NCI-H460 (cell line): Measurements from ENCODE around the gene MYOM1. TPM values are rescaled to one million over a fixed set of nuclear protein-coding genes. Genes with fewer than 3 reads are reported as not detected.

Experiments used
- DNase-seq: peaks from one replicate; pipeline ENCODE4 v3.0.0-alpha.2; 2016; ENCODE audit warnings: low read depth; ENCODE audit errors: extremely low read depth
- polyA plus RNA-seq: library from polyadenylated mRNA; depleted of rRNA; stranded (reverse); fragments of >200 nt; gene quantifications from 2 replicates; pipeline ENCODE4 v1.2.3, GENCODE V29; 2014; cell fraction: nucleus; rRNA removed
- total RNA-seq: library from RNA; depleted of rRNA; stranded (reverse); fragments of >200 nt; shearing (Covaris generic); gene quantifications from 2 replicates; pipeline ENCODE4 v1.2.3, GENCODE V29; 2014; rRNA removed

MYOM1 gene
- 0.10 and 0.32 TPM in 2 replicates for total RNA-seq
- 0.04 TPM in 1 of 2 replicates, not detected in the other for polyA plus RNA-seq

DNA sequence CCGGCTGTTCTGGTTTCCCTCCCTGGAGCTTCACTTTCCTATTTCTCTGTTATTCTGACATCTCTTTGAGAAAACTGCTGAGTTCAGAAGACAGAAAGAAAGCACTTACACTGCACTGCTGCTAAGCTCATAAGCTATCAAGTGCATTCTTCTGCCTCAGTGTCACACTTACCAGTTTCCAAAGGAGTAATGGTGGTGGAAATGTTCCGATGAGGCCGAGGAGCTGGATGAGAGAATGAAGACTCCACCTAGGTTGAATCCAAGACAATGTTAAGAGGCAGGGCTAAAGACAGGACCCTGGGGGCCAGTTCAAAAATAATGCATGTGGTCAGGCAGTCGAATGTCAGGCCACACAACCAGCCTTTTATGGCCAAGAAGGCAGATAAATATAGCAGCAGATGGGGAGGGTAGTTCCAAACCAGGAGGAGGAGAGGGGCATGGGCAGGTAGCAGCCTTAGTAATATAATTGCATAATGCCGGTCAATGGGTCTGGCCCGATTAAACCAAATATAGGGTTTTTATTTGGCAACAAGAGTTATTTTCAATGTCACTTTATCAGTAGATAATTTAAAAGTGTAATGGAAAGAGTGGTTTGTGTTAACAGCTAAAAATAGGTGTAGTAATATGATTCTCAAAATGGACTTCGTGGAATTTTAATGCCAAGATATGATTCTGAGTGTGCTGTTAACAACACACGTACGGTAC lies at the start of gene MYOM1:
MYOM1 (minus strand) TSS at position 338 of the 705 bp plus-strand sequence. CDS start 4,745 bp downstream, outside the sequence.
- DNase-seq: no peak

DNA sequence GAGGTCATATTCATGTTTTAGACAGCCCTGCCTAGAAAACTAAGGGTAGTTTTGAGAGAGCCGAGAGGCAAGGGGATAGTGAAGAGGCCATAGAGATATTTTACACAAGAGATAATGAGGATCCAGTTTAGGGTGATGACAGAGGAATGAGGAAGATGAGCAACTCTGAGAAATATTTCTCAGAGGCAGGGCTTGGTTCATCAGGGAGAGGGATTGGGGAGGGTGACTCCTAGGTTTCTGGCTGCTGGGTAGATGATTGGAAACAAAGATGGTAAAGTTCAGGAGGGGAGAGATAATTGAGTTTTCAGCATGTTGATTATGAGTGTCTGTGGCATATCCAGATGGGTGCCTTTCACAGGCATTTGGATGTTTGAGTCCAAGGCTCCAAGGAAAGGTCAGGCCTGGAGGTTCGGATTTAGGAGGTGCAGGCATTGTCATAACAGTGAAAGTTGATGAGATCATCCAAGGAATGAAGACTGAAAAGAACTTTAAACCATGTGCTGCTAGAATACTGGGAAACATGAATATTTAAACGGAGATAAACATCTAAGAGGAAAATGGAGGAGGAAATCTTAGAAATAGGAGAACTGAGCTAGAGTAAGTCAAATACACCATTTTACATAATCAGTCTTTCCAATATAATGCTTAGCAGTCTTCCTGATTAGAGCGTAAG lies 49.6 kb upstream of the MYOM1 start:
- no peak for DNase-seq

- no peak for DNase-seq
Observed at GRCh38 chr18:3268306-3268705, 48.5 kb upstream of the MYOM1 start.

GRCh38 chr18:3266062-3266608 lies 46.4 kb upstream of the MYOM1 start:
- no peak for DNase-seq

DNA sequence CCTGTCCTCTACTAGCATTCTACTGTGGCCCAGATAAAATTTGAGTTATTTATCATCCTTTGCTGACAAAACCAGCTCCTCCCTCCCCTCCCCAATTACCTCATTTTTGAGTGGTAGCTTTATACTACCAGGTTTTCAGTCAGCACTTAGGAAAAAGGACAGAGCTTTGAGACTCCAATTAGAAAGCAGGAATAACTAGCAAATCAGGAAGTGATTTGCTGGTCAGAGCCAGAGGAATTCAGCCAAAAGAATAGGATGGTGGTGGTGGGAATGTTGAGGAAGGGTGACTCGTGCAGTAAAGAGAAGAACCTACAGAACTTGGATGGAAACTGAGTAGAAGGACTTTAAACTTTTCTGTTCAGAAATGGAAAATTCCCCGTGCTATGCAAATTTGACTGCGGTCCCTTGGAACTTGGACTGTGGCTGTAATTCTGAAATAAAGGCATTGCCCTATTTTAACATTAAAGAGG lies 45.8 kb upstream of the MYOM1 start:
- DNase-seq: no peak

DNA sequence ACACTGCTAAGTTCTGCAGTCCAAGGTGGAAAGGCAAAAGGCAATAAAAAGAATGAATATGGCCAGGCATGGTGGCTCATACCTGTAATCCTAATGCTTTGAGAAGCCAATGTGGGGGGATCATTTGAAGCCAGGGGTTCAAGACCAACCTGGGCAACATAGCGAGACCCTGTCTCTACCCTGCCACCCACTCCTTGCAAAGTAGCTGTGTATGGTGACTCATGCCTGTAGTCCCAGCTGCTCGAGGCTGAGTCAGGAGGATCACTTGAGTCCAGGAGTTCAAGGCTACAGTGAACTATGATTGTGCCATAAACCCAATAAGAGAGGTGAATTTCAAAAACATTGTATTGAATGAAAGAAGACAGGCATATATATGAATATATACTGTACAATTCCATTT lies 44.6 kb upstream of the MYOM1 start:
- DNase-seq: no peak

GRCh38 chr18:3263132-3263700 lies 43.4 kb upstream of the MYOM1 start:
- DNase-seq: no peak

DNA sequence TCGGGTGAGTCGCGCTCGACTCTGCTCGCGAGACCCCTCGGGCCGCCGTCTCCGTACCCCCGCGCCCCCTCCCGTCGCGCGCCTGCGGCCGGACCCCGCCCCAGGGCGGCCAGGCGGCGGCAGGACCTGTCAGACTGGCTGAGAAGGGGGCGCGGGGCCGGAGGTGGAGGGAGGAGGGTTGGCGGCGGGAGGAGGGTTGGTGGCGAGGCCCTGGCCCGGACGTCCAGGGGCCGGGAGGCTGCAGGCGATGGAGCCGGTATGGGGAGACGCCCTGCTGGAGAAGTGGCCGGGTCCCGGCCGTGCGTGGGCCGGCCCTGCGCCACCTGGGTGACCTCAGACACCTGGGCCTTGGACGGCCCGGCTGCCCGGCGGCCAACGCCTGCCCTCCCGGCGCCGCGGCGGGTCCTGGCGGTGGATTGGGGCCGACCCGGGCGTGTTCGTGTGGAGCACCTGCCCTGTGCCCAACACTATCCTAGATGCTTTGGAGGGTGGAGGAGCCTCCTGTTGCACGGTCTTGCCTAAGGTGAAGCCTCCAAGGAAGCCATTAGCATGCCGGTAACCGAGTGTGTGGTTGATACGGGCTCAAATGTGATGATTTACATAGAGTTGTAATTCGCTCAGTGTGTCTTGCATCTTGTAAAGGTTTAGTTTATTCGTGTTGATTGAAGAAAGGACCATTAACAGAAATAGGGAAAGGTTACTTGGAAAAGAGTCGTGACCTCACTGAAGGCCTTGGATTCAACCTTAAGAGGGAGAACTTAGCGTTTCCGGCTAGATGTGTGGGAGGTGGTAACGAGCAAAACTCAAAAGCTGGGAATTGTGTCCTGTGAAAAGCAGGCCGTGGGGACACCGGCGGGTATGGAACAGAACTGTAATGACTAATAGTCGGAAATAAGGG lies 42.7 kb upstream of the MYOM1 start:
- DNase-seq: no peak

GRCh38 chr18:3261373-3262233 lies 41.8 kb upstream of the MYOM1 start, which contains the start of gene MYL12B:
Gene MYL12B (plus strand): TSS chr18:3262133. CDS start chr18:3272899, 10,766 bp downstream.
- DNase-seq: peak; percentile 58

DNA sequence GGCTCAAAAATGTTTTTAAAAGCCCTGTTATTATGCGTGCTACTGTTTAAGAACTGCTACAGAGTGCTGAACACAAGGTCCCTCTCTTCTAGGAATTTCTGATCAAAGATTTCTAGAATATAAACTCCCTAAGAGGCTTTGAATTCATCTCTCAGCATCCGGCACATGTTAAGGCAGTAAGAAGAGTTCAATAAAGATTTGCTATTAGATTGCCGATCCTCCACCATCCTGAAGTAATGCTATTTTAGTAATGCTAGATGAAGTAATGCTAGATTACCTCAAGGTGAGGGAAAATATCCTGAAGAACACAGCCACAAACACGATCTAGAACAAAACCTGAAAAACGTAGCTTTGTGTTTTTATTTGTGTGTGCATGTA lies 41.2 kb upstream of the MYOM1 start:
- no peak for DNase-seq

DNA sequence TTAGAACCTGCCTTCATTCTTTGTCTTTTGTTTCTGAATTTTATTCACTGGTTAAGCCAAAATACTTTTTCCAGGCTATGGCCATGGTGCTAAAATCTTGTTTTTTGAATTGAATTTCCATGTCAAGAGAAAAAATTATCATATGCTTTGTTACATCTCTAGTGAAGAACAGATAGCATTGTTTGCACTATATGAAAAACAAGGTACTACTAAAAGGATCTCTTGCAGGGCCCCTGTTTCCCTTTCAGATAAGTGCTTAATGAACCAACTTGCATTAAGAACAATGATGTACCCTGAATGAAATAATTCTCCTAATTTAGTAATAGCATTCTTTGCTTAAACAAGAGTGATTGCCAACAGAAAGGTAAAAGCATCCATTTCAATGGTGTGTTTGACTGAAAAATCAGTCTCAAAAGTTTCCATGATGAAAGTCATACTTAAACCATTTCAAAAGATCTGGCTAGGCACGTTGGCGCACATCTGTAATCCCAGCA lies 37.9 kb upstream of the MYOM1 start:
- DNase-seq: no peak

DNA sequence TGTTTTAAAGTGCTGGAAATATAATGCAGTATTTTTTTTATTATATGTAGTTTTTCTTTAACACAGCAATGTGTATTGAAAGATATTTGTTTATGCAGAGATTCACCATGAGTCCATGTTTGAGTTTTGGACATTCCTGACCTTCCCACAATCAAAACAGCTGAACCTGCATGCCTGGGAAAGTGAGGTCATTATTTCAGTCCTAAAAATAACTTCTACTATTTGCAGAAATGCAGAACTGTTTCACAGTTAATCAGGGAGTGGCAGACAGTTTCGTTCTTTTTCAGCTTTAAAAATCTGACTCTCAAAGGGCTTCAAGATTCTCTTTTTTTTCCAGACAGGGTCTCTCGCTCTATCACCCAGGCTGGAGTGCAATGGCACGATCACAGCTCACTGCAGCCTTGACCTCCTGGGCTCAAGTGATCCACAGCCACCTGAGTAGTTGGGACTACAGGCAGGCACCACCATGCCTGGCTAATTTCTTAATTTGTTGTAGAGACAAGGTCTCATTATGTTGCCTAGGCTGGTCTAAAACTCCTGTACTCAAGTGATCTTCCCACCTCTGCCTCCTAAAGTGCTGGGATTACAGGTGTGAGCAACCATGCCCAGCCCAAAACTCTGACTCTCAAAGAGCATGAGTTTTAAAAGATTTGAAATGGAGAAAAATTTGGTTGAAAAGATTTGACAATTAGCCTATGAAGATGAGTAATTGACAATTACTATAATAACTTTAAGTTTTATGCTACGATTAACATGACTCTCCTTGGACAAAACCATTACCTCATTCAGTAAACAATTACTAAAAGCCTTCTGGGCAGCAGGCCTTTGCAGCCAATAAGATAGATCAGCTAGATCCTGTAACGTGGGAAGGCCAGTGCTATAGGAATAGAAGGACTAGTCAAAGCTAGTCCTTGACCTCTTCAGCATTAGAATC lies 37.2 kb upstream of the MYOM1 start:
- DNase-seq: no peak

DNA sequence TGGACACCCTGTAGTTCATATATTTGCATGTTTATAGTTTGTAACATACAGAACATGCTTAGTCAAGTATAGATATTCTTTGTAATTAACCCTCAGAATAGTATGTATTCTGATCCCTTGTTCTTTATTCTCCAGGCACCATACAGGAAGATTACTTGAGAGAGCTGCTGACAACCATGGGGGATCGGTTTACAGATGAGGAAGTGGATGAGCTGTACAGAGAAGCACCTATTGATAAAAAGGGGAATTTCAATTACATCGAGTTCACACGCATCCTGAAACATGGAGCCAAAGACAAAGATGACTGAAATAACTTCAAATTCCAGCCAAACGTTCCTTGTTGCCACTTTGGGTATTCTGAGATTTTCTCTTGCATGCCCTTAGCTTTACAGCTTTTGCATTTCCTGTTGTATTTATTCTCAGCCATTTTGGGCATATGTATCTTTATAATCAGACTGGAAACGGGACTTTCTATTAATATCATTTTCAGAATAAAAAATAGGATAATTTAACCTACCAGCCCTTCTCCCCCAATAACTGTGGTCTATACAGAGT lies 35.9 kb upstream of the MYOM1 start:
- DNase-seq: no peak

DNA sequence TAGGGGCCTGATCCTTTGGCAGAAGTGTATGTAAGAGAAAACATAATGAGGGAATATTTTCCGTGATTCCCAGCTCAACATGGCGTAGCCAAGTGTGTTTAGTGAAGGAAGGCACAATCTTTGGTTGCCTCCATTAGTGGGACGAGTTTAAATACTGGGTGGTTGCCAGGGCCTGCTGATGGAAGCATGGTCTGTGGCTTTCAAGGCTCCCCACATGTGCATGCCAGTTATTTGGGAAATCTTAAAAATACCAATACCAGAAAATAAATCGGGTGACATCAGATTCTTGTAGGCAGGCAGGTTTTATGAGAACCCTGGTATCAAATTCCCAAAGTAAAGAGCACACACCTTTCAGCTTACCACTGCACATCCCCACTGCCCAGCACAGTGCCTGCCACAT lies 35.0 kb upstream of the MYOM1 start:
- DNase-seq: no peak

DNA sequence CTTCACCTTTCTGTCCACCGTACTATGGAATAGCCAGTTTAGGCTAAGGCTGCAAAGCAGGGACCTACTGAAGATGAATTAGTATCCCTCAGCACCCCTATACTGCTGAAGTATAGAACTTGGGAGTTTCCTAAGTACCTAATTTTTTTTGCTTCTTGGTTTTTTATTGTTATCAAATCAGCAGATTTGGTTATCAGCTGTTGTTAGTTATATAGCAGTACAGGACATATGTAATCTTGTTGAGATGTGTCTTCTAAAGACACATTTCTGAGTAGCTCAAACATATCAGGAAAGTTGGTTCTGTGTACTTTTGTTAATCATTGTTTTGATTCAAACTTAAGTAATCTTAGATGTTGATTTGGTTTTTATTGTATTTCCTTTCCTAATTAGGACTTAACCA lies 33.1 kb upstream of the MYOM1 start:
- DNase-seq: no peak

GRCh38 chr18:3251963-3252277 lies 32.2 kb upstream of the MYOM1 start:
- no peak for DNase-seq

- DNase-seq: no peak
Observed at GRCh38 chr18:3251249-3251962, 31.6 kb upstream of the MYOM1 start.
